HCT116 (cell line): ENCODE data around the gene WDHD1. TPM values are rescaled to one million over a fixed set of nuclear protein-coding genes. Genes with fewer than 3 reads are reported as not detected.

Source experiments
- total RNA-seq: library from RNA; stranded (reverse); gene quantifications from one replicate; pipeline ENCODE4 v1.2.1, GENCODE V29; 2021; ENCODE audit not compliant: unreplicated experiment

The WDHD1 gene
- total RNA-seq, 1 experiment from 2014 or later: 44.3 TPM

Other genes starting within 250 kb of the WDHD1 start
- gene GCH1, start 124.3 kb downstream of the WDHD1 start, total RNA-seq: 16.7 TPM
- 23.7 TPM for gene SOCS4, start 137 bp upstream of the WDHD1 start, total RNA-seq
- 101 TPM for gene MAPK1IP1L, start 24.5 kb upstream of the WDHD1 start, total RNA-seq
- gene LGALS3, start 102.2 kb upstream of the WDHD1 start, total RNA-seq: 86.1 TPM
- 72.8 TPM for gene DLGAP5, start 164.5 kb upstream of the WDHD1 start, total RNA-seq
- 26.9 TPM for gene FBXO34, start 244.3 kb upstream of the WDHD1 start, total RNA-seq